Lower lobe of right lung (tissue), 2 donors: ENCODE results near the gene TP53BP2. TPM values are rescaled to one million over a fixed set of nuclear protein-coding genes. Genes with fewer than 3 reads are reported as not detected.

ENCODE experiments used
- ATAC-seq, 2 donors: fragments of 200-7000 bp; cut with Tn5 transposase; one replicate each; pipeline ENCODE4 v1.9.1; 2020 to 2022; ENCODE audit warnings: mild to moderate bottlenecking in 2 of 2, moderate library complexity in 2 of 2
- DNase-seq: peaks from one replicate; pipeline ENCODE4 v3.0.0-alpha.2; 2020
- H3K27ac ChIP-seq: fragments of 200-600 bp; one replicate; pipeline ENCODE4 v1.8.0; 2022
- H3K27me3 ChIP-seq: fragments of 200-600 bp; one replicate; pipeline ENCODE4 v1.8.0; 2022; ENCODE audit warnings: low read depth
- H3K36me3 ChIP-seq: fragments of 200-600 bp; one replicate; pipeline ENCODE4 v1.8.0; 2022; ENCODE audit warnings: mild to moderate bottlenecking
- H3K4me1 ChIP-seq: fragments of 200-600 bp; one replicate; pipeline ENCODE4 v1.8.0; 2022
- H3K4me3 ChIP-seq: fragments of 200-600 bp; one replicate; pipeline ENCODE4 v1.8.0; 2022; ENCODE audit warnings: mild to moderate bottlenecking
- H3K9me3 ChIP-seq: fragments of 200-600 bp; one replicate; pipeline ENCODE4 v1.8.0; 2022
- CTCF ChIP-seq: fragments of 200-600 bp; IDR thresholded peaks from one replicate; pipeline ENCODE4 v1.8.0; 2022; ENCODE audit warnings: antibody characterized with exemption, mild to moderate bottlenecking
- intact Hi-C: fragments of 100-400 bp; cut with DNase I; formaldehyde crosslinking; loops from one replicate; pipeline ENCODE4 v1.11.0; 2022
- total RNA-seq: library from RNA; stranded (reverse); fragmentation: NEBNext Ultra II Directional; extraction: Animal tissue kit (Norgen Biotek cat#: 25700); gene quantifications from one replicate; pipeline ENCODE4 v1.2.1, GENCODE V29; 2021
- donor health status: DM: no; HTN: yes; CAD: no; lungs with severe emphysema.

The TP53BP2 gene
- total RNA-seq, 1 donor from 2014 or later: 59.1 TPM

- no peak overlapping the region for H3K27ac ChIP-seq
- no peak for TF ChIP-seq CTCF
- intact Hi-C loops: no loop called here
- H3K9me3 ChIP-seq: no peaks in the 10 kb centered on the region
- H3K4me3 ChIP-seq: no peak overlapping the region
- DNase-seq: no peak
- H3K36me3 ChIP-seq: peaks cover 79% of the 10 kb centered on the region
- H3K27me3 ChIP-seq: no peaks in the 10 kb centered on the region
- peaks cover 10% of the 10 kb centered on the region for H3K4me1 ChIP-seq
- peak; percentile 32 to 50 for ATAC-seq
Measured at GRCh38 chr1:223765036-223765718, 80.6 kb downstream of the TP53BP2 start.

GRCh38 chr1:223763881-223764280, 81.9 kb downstream of the TP53BP2 start:
- Histone ChIP-seq H3K4me3 (no peak overlapping the region), H3K9me3 (no peaks in the 10 kb centered on the region), H3K36me3 (peaks cover 79% of the 10 kb centered on the region), H3K4me1 (peaks cover 10% of the 10 kb centered on the region), H3K27ac (no peak overlapping the region), H3K27me3 (no peaks in the 10 kb centered on the region)
- ATAC-seq: no peak
- TF ChIP-seq CTCF: no peak
- intact Hi-C loops: no loop called here
- no peak for DNase-seq

GRCh38 chr1:223763251-223763650, 82.5 kb downstream of the TP53BP2 start:
- ATAC-seq: no peak
- Histone ChIP-seq H3K9me3 (no peaks in the 10 kb centered on the region), H3K27me3 (no peaks in the 10 kb centered on the region), H3K4me3 (no peak overlapping the region), H3K4me1 (peaks cover 10% of the 10 kb centered on the region), H3K27ac (no peak overlapping the region), H3K36me3 (peaks cover 84% of the 10 kb centered on the region)
- DNase-seq: no peak
- intact Hi-C loops: no loop called here
- TF ChIP-seq CTCF: no peak

GRCh38 chr1:223761411-223761810, 84.3 kb downstream of the TP53BP2 start:
- no peak for DNase-seq
- no peaks in the 10 kb centered on the region for H3K27me3 ChIP-seq
- peaks cover 96% of the 10 kb centered on the region for H3K36me3 ChIP-seq
- no peak overlapping the region for H3K4me3 ChIP-seq
- peak in 1 of 2 donors; percentile 28 for ATAC-seq
- TF ChIP-seq CTCF: no peak
- H3K9me3 ChIP-seq: no peaks in the 10 kb centered on the region
- intact Hi-C loops: no loop called here
- H3K4me1 ChIP-seq: peaks cover 10% of the 10 kb centered on the region
- peak overlapping the region; percentile 19 for H3K27ac ChIP-seq

- Histone ChIP-seq H3K27ac (no peak overlapping the region), H3K36me3 (peaks cover 96% of the 10 kb centered on the region), H3K4me3 (no peak overlapping the region), H3K4me1 (peaks cover 10% of the 10 kb centered on the region), H3K9me3 (no peaks in the 10 kb centered on the region), H3K27me3 (no peaks in the 10 kb centered on the region)
- TF ChIP-seq CTCF: no peak
- intact Hi-C loops: no loop called here
- ATAC-seq (no peak), DNase-seq (no peak)
Measured at GRCh38 chr1:223760833-223761232, 84.9 kb downstream of the TP53BP2 start.
